Ovary (tissue), 9 donors: Measurements from ENCODE around the gene PADI1. TPM values are rescaled to one million over a fixed set of nuclear protein-coding genes. Genes with fewer than 3 reads are reported as not detected.

Source experiments
- DNase-seq, 5 donors: peaks; one replicate each; pipeline ENCODE4 v3.0.0-alpha.2; 2019 to 2020
- H3K27ac ChIP-seq, 2 donors: fragments of 200-600 bp; one replicate each; pipeline versions ENCODE4 v1.5.1 to v1.8.0; 2019 to 2022
- H3K27me3 ChIP-seq: fragments of 200-600 bp; one replicate; pipeline ENCODE4 v1.8.0; 2022
- H3K36me3 ChIP-seq: fragments of 200-600 bp; sonication (generic); one replicate; pipeline ENCODE4 v1.5.1; 2019
- H3K4me1 ChIP-seq: one replicate; pipeline ENCODE4 v1.8.1; 2013; ENCODE audit warnings: mild to moderate bottlenecking, moderate library complexity; ENCODE audit not compliant: insufficient read depth
- H3K4me3 ChIP-seq: fragments of 200-600 bp; sonication (generic); one replicate; pipeline ENCODE4 v1.5.1; 2017
- H3K9me3 ChIP-seq, 2 donors: fragments of 200-600 bp in 1 of 2; sonication (generic) in 1 of 2; one replicate each; pipeline versions ENCODE4 v1.5.1 to v1.8.1; 2013 to 2019; ENCODE audit warnings: mild to moderate bottlenecking in 1 of 2, moderate library complexity in 1 of 2
- CTCF ChIP-seq, 3 donors: fragments of 450-650 bp in 2 of 3; fragments of 200-600 bp in 1 of 3; IDR thresholded peaks; one replicate each; pipeline versions ENCODE4 v1.5.1 to v1.8.0; 2016 to 2022; ENCODE audit warnings: antibody characterized with exemption in 3 of 3, mild to moderate bottlenecking in 1 of 3
- EP300 ChIP-seq: sonication (generic); formaldehyde crosslinking; IDR thresholded peaks from one replicate; pipeline ENCODE4 v1.6.1; 2017; ENCODE audit warnings: antibody characterized with exemption
- POLR2A ChIP-seq: fragments of 450-650 bp; IDR thresholded peaks from one replicate; pipeline ENCODE4 v1.6.1; 2017; ENCODE audit warnings: antibody characterized with exemption, mild to moderate bottlenecking, moderate library complexity
- WGBS, 3 donors: extraction: QIAGEN DNeasy Blood & Tissue Kit in 1 of 3; methylation state at CpG; one replicate each; pipeline versions ENCODE4 v1.1.5 to v1.1.7; 2013 to 2017; 5-methylcytosine and 5-hydroxymethylcytosine counted together
- intact Hi-C, 4 donors: fragments of 100-400 bp; cut with DNase I; formaldehyde crosslinking; loops; one replicate each; pipeline versions ENCODE4 v1.11.0 to v1.15.1; 2022 to 2023
- polyA plus RNA-seq, 2 donors: library from polyadenylated mRNA; stranded (reverse); fragments of 200-250 nt in 1 of 2; fragments of 350-450 nt in 1 of 2; fragmentation: Illumina TruSeq in 1 of 2; extraction: RNeasy Lipid Tissue Mini Kit (QIAGEN cat#74804) in 1 of 2; gene quantifications; one replicate each; pipeline ENCODE4 v1.2.3, GENCODE V29; 2013 to 2014
- total RNA-seq, 7 donors: library from RNA; depleted of rRNA in 2 of 7; stranded (reverse); fragments of >200 nt in 2 of 7; fragmentation: NEBNext Ultra II Directional in 3 of 7; extraction: Animal tissue kit (Norgen Biotek cat#: 25700) in 3 of 7; gene quantifications; one replicate each; pipeline versions ENCODE4 v1.1.0 to v1.2.4, GENCODE V29; 2016 to 2023
- donor health status: DM: no; HTN: no; CAD: no; lungs with moderate emphysema.
- donor health status: DM: no; HTN: no; CAD: no.
- donor health status: Bipolar disorder and iron deficiency.
- donor health status: DM: yes; HTN: yes; CAD: no.
- donor health status: DM: no; HTN: no; CAD: no.
- donor health status: DM: yes; HTN: yes; CAD: no.

PADI1 gene
- total and polyA plus RNA-seq, 9 donors: 0.07 TPM; not detected in 8

GRCh38 chr1:17163789-17164666, 40.9 kb upstream of the PADI1 start:
- Histone ChIP-seq H3K9me3 (no peaks in the 10 kb centered on the region), H3K4me3 (no peak overlapping the region), H3K36me3 (no peaks in the 10 kb centered on the region), H3K27ac (no peak overlapping the region), H3K27me3 (no peaks in the 10 kb centered on the region), H3K4me1 (no peaks in the 10 kb centered on the region)
- intact Hi-C loops: no loop called here
- no peak for DNase-seq
- TF ChIP-seq CTCF (IDR thresholded peaks at IDR 0.05) (no peak), POLR2A (no peak), EP300 (no peak)
- 70 to 82% (median 73%) methylated on average over 16 of the region's 16 CpGs for WGBS, 3 donors

DNA sequence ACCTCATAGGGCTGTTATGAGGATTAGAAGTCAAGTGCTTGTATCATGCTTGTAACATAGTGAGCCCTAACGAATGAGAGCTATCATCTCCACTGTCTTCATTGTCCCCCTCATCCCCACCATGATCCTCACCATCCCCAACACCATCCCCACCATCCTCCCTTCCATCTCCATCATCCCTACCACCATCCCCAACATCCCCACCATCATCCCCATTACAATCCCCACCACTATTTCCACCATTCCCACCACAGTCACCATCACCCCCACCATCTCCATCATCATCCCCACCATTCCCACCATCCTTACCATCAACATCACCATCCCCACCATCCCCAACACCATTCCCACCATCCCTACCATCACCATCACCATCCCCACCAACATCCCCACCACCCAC, 39.1 kb upstream of the PADI1 start:
- Histone ChIP-seq H3K36me3 (no peaks in the 10 kb centered on the region), H3K27ac (no peak overlapping the region), H3K27me3 (no peaks in the 10 kb centered on the region), H3K9me3 (no peaks in the 10 kb centered on the region), H3K4me1 (no peaks in the 10 kb centered on the region), H3K4me3 (no peak overlapping the region)
- intact Hi-C loops: no loop called here
- TF ChIP-seq POLR2A (no peak), EP300 (no peak), CTCF (IDR thresholded peaks at IDR 0.05) (no peak)
- DNase-seq: no peak
- WGBS, 3 donors: 81 to 88% (median 85%) methylated on average over 1 of the region's 1 CpG

DNA sequence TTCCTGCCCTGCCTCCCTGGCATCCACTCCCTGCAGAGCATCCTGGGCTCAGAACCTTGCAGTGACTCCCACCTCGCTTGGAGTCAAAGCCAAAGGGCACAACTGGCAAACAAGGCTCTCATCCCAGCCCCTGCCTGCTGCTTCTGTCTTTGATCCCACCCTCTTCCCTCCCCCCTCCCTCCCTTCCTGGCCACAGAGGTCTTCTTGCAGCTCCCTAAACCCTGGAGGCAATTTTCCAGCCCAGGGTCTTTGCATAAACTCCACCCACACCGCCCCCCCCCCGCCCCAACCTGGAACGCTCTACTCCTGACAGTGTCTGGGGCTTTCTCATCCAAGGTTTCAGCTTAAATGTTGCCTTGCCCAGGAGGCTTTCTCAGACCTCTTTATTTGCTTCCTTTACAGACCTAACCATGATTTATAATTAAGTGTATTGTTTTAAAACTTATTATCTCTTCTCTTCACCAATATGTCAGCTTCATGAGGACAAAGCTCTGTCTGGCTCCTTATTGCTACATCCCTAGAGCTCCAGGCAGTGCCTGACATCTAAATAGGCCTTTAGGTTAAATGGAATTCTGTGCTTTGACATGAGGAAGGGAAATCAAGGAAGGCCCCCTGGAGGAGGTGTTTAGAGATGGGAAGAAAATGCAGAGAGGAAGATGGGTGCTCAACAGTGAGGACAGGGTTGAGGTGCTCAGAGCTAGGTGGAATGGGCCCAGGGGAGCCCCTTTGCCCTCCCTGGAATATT, 37.7 kb upstream of the PADI1 start:
- H3K4me1 ChIP-seq: no peaks in the 10 kb centered on the region
- H3K4me3 ChIP-seq: no peak overlapping the region
- no peaks in the 10 kb centered on the region for H3K27me3 ChIP-seq
- H3K27ac ChIP-seq: no peak overlapping the region
- no peaks in the 10 kb centered on the region for H3K9me3 ChIP-seq
- no peaks in the 10 kb centered on the region for H3K36me3 ChIP-seq
- TF ChIP-seq EP300 (no peak), CTCF (IDR thresholded peaks at IDR 0.05) (no peak), POLR2A (no peak)
- no peak for DNase-seq
- intact Hi-C loops: no loop called here
- WGBS, 3 donors: 15 to 28% (median 22%) methylated on average over 4 of the region's 4 CpGs

GRCh38 chr1:17167786-17168090, 37.2 kb upstream of the PADI1 start:
- intact Hi-C loops: no loop called here
- TF ChIP-seq EP300 (no peak), POLR2A (no peak), CTCF (IDR thresholded peaks at IDR 0.05) (no peak)
- H3K36me3 ChIP-seq: no peaks in the 10 kb centered on the region
- DNase-seq: no peak
- 78 to 87% (median 81%) methylated on average over 5 of the region's 5 CpGs for WGBS, 3 donors
- H3K4me1 ChIP-seq: no peaks in the 10 kb centered on the region
- H3K4me3 ChIP-seq: no peak overlapping the region
- no peaks in the 10 kb centered on the region for H3K9me3 ChIP-seq
- H3K27me3 ChIP-seq: no peaks in the 10 kb centered on the region
- H3K27ac ChIP-seq: no peak overlapping the region
